Occipital lobe (tissue), 3 donors: ENCODE data around the gene RNF8. TPM values are rescaled to one million over a fixed set of nuclear protein-coding genes. Genes with fewer than 3 reads are reported as not detected.
"Not testable (repeated sequence)": the region's sequence is repeated elsewhere in the genome, so short reads cannot be mapped to it uniquely, and the experiment has no call there.

ENCODE experiments used
- DNase-seq: peaks from one replicate; lab custom pipeline; 2025; lab: John Stamatoyannopoulos, UW
- small RNA-seq: library from RNA; depleted of rRNA; stranded (forward); fragments of <200 nt; gene quantifications from one replicate; pipeline ENCODE3, GENCODE V24; 2014
- total RNA-seq: library from RNA; depleted of rRNA; stranded (reverse); fragments of >200 nt; gene quantifications from one replicate; pipeline ENCODE4 v1.2.3, GENCODE V29; 2014

The RNF8 gene
- total RNA-seq, 1 donor from 2014 or later = 27.1 TPM

DNA sequence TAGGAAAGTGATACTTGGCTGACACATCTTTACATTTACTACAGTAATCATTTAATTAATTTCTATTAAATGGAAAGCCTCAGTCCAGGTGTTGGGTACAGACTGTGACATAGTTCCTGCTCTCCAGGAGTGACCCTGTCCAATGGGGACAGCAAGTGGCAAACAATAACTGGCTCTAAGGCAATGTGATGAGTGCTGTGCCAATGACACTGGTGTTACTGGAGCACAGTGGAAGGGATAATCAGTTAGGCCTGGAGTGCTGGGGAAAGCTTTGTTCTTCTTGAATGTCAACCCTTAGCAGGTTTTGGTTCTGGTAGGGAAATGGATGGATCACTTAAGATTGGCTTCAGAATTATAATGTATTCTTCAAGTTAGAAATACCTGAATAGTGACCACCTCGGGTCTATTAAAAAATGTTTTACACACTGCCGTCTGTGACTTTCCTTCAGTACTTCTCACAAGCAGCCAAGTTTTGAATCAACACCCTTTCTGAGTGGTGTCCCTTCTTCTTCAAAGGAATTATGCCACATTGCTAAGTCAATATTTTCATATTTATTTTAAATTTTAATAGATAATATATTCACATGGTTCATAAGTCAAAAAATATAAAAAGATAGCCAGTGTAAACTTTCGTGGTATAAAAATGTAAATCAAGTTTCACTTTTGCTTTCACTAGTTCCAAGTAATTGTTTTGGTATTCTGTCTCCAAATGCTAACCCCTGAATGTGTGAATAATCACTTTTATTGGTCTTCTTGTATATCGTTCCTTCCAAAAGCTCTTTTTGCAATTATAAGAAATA lies 88.8 kb downstream of the RNF8 start:
- no peak for DNase-seq

GRCh38 chr6:37443216-37443542 lies 89.4 kb downstream of the RNF8 start:
- DNase-seq = not testable (repeated sequence)

Small RNA genes lying within 50 kb of the gene (small RNA-seq; reads per million reads assigned to genes)
- gene RN7SL273P = not detected

Other genes starting within 250 kb of the RNF8 start
- 22.8 TPM for gene PIM1, start 183.8 kb upstream of the RNF8 start, total RNA-seq
- gene TBC1D22B, start 96.2 kb upstream of the RNF8 start, total RNA-seq = 8.0 TPM
- 1.2 TPM for gene TMEM217, start 95.8 kb upstream of the RNF8 start, total RNA-seq
- gene CMTR1, start 79.2 kb downstream of the RNF8 start, total RNA-seq = 27.8 TPM
- 11.7 TPM for gene CCDC167, start 145.9 kb downstream of the RNF8 start, total RNA-seq